Central memory CD8-positive, alpha-beta T cell (primary cell): ENCODE measurements around the gene ZNF182.
"Not testable (repeated sequence)": the region's sequence is repeated elsewhere in the genome, so short reads cannot be mapped to it uniquely, and the experiment has no call there.

Experiments used
- ATAC-seq: fragments of 150-1000 bp; cut with Tn5 transposase; replicated peaks from 2 replicates; pipeline ENCODE4 v1.10.0; 2022; ENCODE audit warnings: mild to moderate bottlenecking, moderate FRiP score, moderate number of reproducible peaks; ENCODE audit not compliant: poor library complexity, severe bottlenecking; ENCODE audit errors: extremely low read depth
- DNase-seq, 2 donors: peaks; one replicate each; pipeline ENCODE4 v3.0.0; 2021; ENCODE audit warnings: low spot score in 2 of 2
- H3K27ac Mint-ChIP-seq: one replicate; pipeline ENCODE4 v1.8.0; 2022; ENCODE audit warnings: low read depth, mild to moderate bottlenecking, moderate library complexity, mixed read lengths
- H3K27me3 Mint-ChIP-seq: one replicate; pipeline ENCODE4 v1.8.0; 2022; ENCODE audit warnings: mixed read lengths
- H3K36me3 Mint-ChIP-seq: one replicate; pipeline ENCODE4 v1.8.0; 2022; ENCODE audit warnings: mild to moderate bottlenecking, moderate library complexity, mixed read lengths; ENCODE audit not compliant: insufficient read depth
- H3K4me1 Mint-ChIP-seq: one replicate; pipeline ENCODE4 v1.8.0; 2022; ENCODE audit warnings: mixed read lengths
- H3K4me3 Mint-ChIP-seq: one replicate; pipeline ENCODE4 v1.8.0; 2022; ENCODE audit warnings: mild to moderate bottlenecking, moderate library complexity, mixed read lengths
- H3K9me3 Mint-ChIP-seq: one replicate; pipeline ENCODE4 v1.8.0; 2022; ENCODE audit warnings: mixed read lengths

The ZNF182 gene

GRCh38 chrX:47936940-47937317, 66.9 kb downstream of the ZNF182 start:
- Mint-ChIP-seq H3K27me3 (no peaks in the 10 kb centered on the region), H3K4me1 (no peaks in the 10 kb centered on the region), H3K27ac (no peak overlapping the region), H3K4me3 (no peak overlapping the region), H3K9me3 (no peaks in the 10 kb centered on the region), H3K36me3 (no peaks in the 10 kb centered on the region)
- DNase-seq, result no peak
- no peak for ATAC-seq

- Mint-ChIP-seq H3K4me3 (peak overlapping the region; percentile 25), H3K9me3 (no peaks in the 10 kb centered on the region), H3K4me1 (no peaks in the 10 kb centered on the region), H3K27me3 (no peaks in the 10 kb centered on the region), H3K36me3 (no peaks in the 10 kb centered on the region), H3K27ac (no peak overlapping the region)
- DNase-seq, result no peak
- no peak for ATAC-seq
Measured at GRCh38 chrX:47936224-47936939, 67.4 kb downstream of the ZNF182 start.

GRCh38 chrX:47933946-47934345, 69.8 kb downstream of the ZNF182 start:
- H3K27me3 Mint-ChIP-seq, result no peaks in the 10 kb centered on the region
- ATAC-seq, result no peak
- no peaks in the 10 kb centered on the region for H3K36me3 Mint-ChIP-seq
- no peaks in the 10 kb centered on the region for H3K9me3 Mint-ChIP-seq
- no peaks in the 10 kb centered on the region for H3K4me1 Mint-ChIP-seq
- no peak overlapping the region for H3K4me3 Mint-ChIP-seq
- DNase-seq, result no peak
- no peak overlapping the region for H3K27ac Mint-ChIP-seq

- H3K27me3 Mint-ChIP-seq, H3K27ac Mint-ChIP-seq, H3K4me1 Mint-ChIP-seq, H3K9me3 Mint-ChIP-seq, DNase-seq, H3K4me3 Mint-ChIP-seq, H3K36me3 Mint-ChIP-seq, ATAC-seq: not testable (repeated sequence)
Measured at GRCh38 chrX:47931970-47932369, 71.8 kb downstream of the ZNF182 start.

GRCh38 chrX:47927212-47927611, 76.6 kb downstream of the ZNF182 start:
- H3K27me3 Mint-ChIP-seq, result no peaks in the 10 kb centered on the region
- no peaks in the 10 kb centered on the region for H3K36me3 Mint-ChIP-seq
- H3K27ac Mint-ChIP-seq, result no peak overlapping the region
- DNase-seq (no peak), ATAC-seq (no peak)
- H3K4me1 Mint-ChIP-seq, result no peaks in the 10 kb centered on the region
- no peak overlapping the region for H3K4me3 Mint-ChIP-seq
- H3K9me3 Mint-ChIP-seq, result no peaks in the 10 kb centered on the region
